ENCODE results near the gene ELMOD1.

Gene ELMOD1

GRCh38 chr11:107646783-107647182 is 55.8 kb downstream of the ELMOD1 start:
- DNase-seq (ENCODE audit: low spot score): no peak

- DNase-seq (ENCODE audit: low spot score): no peak
These were observed 57.3 kb downstream of the ELMOD1 start for GRCh38 chr11:107648242-107648641.

GRCh38 chr11:107651672-107652071 is 60.7 kb downstream of the ELMOD1 start:
- peak; percentile 3 for DNase-seq (ENCODE audit: low spot score)

GRCh38 chr11:107653076-107653475 is 62.1 kb downstream of the ELMOD1 start:
- no peak for DNase-seq (ENCODE audit: low spot score)

GRCh38 chr11:107655602-107656001 is 64.7 kb downstream of the ELMOD1 start:
- DNase-seq (ENCODE audit: low spot score): no peak

- no peak for DNase-seq (ENCODE audit: low spot score)
These were observed 68.4 kb downstream of the ELMOD1 start for GRCh38 chr11:107659310-107659709.

GRCh38 chr11:107660066-107660465 is 69.1 kb downstream of the ELMOD1 start:
- no peak for DNase-seq (ENCODE audit: low spot score)

GRCh38 chr11:107661656-107662055 is 70.7 kb downstream of the ELMOD1 start:
- no peak for DNase-seq (ENCODE audit: low spot score)

- no peak for DNase-seq (ENCODE audit: low spot score)
These were observed 74.1 kb downstream of the ELMOD1 start for GRCh38 chr11:107665018-107665417.

GRCh38 chr11:107666911-107667613 is 76.1 kb downstream of the ELMOD1 start:
- DNase-seq (ENCODE audit: low spot score): no peak

- no peak for DNase-seq (ENCODE audit: low spot score)
These were observed 78.3 kb downstream of the ELMOD1 start for GRCh38 chr11:107669191-107669740.

- no peak for DNase-seq (ENCODE audit: low spot score)
These were observed 79.1 kb downstream of the ELMOD1 start for GRCh38 chr11:107669893-107670601.

GRCh38 chr11:107675902-107676301 is 85.0 kb downstream of the ELMOD1 start:
- DNase-seq (ENCODE audit: low spot score): no peak

GRCh38 chr11:107676336-107677057 is 85.5 kb downstream of the ELMOD1 start:
- no peak for DNase-seq (ENCODE audit: low spot score)

- no peak for DNase-seq (ENCODE audit: low spot score)
These were observed 87.1 kb downstream of the ELMOD1 start for GRCh38 chr11:107677924-107678631.

- no peak for DNase-seq (ENCODE audit: low spot score)
These were observed 87.7 kb downstream of the ELMOD1 start for GRCh38 chr11:107678632-107678971.

- DNase-seq (ENCODE audit: low spot score): no peak
These were observed 88.5 kb downstream of the ELMOD1 start for GRCh38 chr11:107679255-107680024.

- DNase-seq (ENCODE audit: low spot score): no peak
These were observed 91.2 kb downstream of the ELMOD1 start for GRCh38 chr11:107682171-107682570.

GRCh38 chr11:107682572-107682971 is 91.6 kb downstream of the ELMOD1 start:
- no peak for DNase-seq (ENCODE audit: low spot score)

- no peak for DNase-seq (ENCODE audit: low spot score)
These were observed 92.1 kb downstream of the ELMOD1 start for GRCh38 chr11:107683061-107683460.

GRCh38 chr11:107683807-107684206 is 92.9 kb downstream of the ELMOD1 start:
- peak; percentile 20 for DNase-seq (ENCODE audit: low spot score)
